HEK293T (cell line): ENCODE measurements around the gene FAM174B.

ENCODE experiments used
- ARNT ChIP-seq: fragments of 450-650 bp; IDR thresholded peaks from 2 replicates; pipeline ENCODE4 v1.6.1; 2017; ENCODE audit warnings: mild to moderate bottlenecking
- BHLHE40 ChIP-seq: fragments of 450-650 bp; IDR thresholded peaks from 2 replicates; pipeline ENCODE4 v1.6.1; 2016; ENCODE audit warnings: mild to moderate bottlenecking, moderate library complexity, borderline replicate concordance
- ELF4 ChIP-seq: fragments of 450-650 bp; IDR thresholded peaks from 2 replicates; pipeline ENCODE4 v1.6.1; 2017; ENCODE audit warnings: antibody characterized with exemption
- FOXA1 ChIP-seq: fragments of 450-650 bp; IDR thresholded peaks from 2 replicates; pipeline ENCODE4 v1.6.1; 2016; ENCODE audit warnings: mild to moderate bottlenecking
- FOXK2 ChIP-seq: fragments of 450-650 bp; IDR thresholded peaks from 2 replicates; pipeline ENCODE4 v1.6.1; 2016; ENCODE audit warnings: mild to moderate bottlenecking
- FOXM1 ChIP-seq: fragments of 450-650 bp; IDR thresholded peaks from 2 replicates; pipeline ENCODE4 v1.6.1; 2017; ENCODE audit warnings: mild to moderate bottlenecking, borderline replicate concordance
- L3MBTL2 ChIP-seq: fragments of 450-650 bp; conservative IDR thresholded peaks from 2 replicates; pipeline ENCODE4 v1.6.1; 2016; ENCODE audit warnings: mild to moderate bottlenecking
- LEF1 ChIP-seq: fragments of 450-650 bp; IDR thresholded peaks from 2 replicates; pipeline ENCODE4 v1.6.1; 2017; ENCODE audit warnings: mild to moderate bottlenecking, borderline replicate concordance
- NFRKB ChIP-seq: fragments of 450-650 bp; IDR thresholded peaks from 2 replicates; pipeline ENCODE4 v1.6.1; 2016; ENCODE audit warnings: mild to moderate bottlenecking, moderate library complexity
- PKNOX1 ChIP-seq: fragments of 450-650 bp; IDR thresholded peaks from 2 replicates; pipeline ENCODE4 v1.6.1; 2016
- SP1 ChIP-seq: fragments of 450-650 bp; IDR thresholded peaks from 2 replicates; pipeline ENCODE4 v1.6.1; 2017
- SUZ12 ChIP-seq: fragments of 450-650 bp; IDR thresholded peaks from 2 replicates; pipeline ENCODE4 v1.6.1; 2016; ENCODE audit warnings: mild to moderate bottlenecking
- ZNF384 ChIP-seq: fragments of 450-650 bp; IDR thresholded peaks from 2 replicates; pipeline ENCODE4 v1.6.1; 2016

- TF ChIP-seq BHLHE40 (no peak), SUZ12 (no peak), L3MBTL2 (no peak), FOXM1 (no peak), SP1 (no peak), NFRKB (no peak), LEF1 (no peak), ARNT (no peak), PKNOX1 (no peak), ELF4 (no peak), FOXA1 (no peak), ZNF384 (no peak), FOXK2 (no peak)
Measured at GRCh38 chr15:92653836-92654539, 1.6 kb downstream of the FAM174B start.
